ENCODE measurements around the gene LZIC. TPM values are rescaled to one million over a fixed set of nuclear protein-coding genes. Genes with fewer than 3 reads are reported as not detected.

The LZIC gene
- total RNA-seq, 1 experiment from 2014 or later = 37.9 TPM

DNA sequence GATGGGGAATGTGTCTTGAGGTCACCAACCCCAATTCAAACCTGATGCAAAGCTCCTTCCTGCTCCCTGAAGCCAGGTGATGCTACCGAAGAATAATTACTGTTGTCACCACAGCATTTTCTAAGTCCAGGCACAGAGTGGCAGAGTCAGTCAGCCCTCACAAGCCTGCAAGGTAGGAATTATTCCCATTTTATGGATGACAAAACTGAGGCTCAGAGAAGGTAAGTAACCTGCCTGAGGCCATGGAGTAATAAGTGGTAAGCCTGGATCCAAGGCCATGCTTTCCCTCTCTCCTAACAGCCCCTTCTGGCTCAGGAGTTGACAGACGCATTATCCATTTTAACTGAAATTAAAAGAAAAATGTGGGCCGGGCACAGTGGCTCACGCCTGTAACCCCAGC lies 56.1 kb downstream of the LZIC start:
- in situ Hi-C loops (cut with HindIII; ENCODE audit: low pct_unique_long_range_greater_than_20kb, low sequenced_read_pairs) = no loop called here

DNA sequence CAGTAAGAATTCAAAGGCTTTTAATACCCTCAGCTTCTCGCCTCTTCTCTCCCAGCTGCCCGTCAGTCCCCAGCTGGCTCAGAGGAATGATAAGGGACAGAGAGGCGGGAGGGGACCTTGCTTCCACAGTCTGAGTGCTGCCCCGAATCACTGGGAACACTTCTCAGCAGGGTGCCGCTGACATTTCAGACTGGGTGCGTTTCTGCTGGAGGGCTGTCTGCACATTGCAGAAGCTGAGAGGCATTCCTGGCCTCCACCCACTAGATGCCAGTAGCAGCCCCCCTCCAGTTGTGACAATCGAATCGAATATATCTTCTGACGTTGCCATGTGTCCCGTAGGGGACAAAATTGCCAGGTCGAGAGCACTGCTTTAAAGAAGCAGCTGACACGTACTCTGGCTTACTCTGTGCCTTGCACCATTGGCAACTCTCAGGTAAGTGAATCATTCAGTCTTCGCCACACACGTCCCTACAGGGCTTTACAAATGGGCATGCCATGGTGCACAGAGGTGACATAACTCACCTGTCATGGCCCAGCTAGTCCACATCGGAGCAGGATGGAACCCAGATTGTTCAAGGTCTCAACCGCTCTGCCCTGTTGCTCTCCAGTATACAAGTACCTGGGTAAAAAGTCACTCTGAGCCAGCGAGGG lies 57.0 kb downstream of the LZIC start:
- H3K27me3 ChIP-seq (ENCODE audit: control insufficient read depth, insufficient read depth, low read length) = no peaks in the 10 kb centered on the region
- POLR2A ChIA-PET = interaction anchor here (0.6 kb wide), 1 partner anchor 8 kb away, joined by 8 read pairs; no protein-coding TSS in a partner anchor
- in situ Hi-C loops (cut with HindIII; ENCODE audit: low pct_unique_long_range_greater_than_20kb, low sequenced_read_pairs) (no loop called here), intact Hi-C loops (cut with micrococcal nuclease; ENCODE audit: unreplicated experiment) (no loop called here)
- H3K27ac ChIP-seq (ENCODE audit: low read length) = no peak overlapping the region
- no peak overlapping the region for H3K4me3 ChIP-seq (ENCODE audit: low read depth in 2 of 2, low read length in 2 of 2)
- no TSS peak for BruUV-seq (replicated peaks)
- H3K4me1 ChIP-seq (ENCODE audit: control insufficient read depth, insufficient read depth, low read length) = peaks cover 21% of the 10 kb centered on the region
- no peaks in the 10 kb centered on the region for H3K9me3 ChIP-seq (ENCODE audit: control insufficient read depth, insufficient read depth, low read depth, low read length)
- no peaks in the 10 kb centered on the region for H3K36me3 ChIP-seq (ENCODE audit: control insufficient read depth, insufficient read depth, low read length)
- DNase-seq (ENCODE audit: low read depth, low spot score) (no peak), ATAC-seq (no peak)
- CTCF ChIA-PET = no interaction called here
- TF ChIP-seq SIN3A (IDR thresholded peaks at IDR 0.05; ENCODE audit: borderline replicate concordance, insufficient read depth, low read depth, low read length) (no peak), TCF7L2 (IDR thresholded peaks at IDR 0.05; ENCODE audit: low read depth, low read length) (no peak), POLR2AphosphoS5 (IDR thresholded peaks at IDR 0.05; ENCODE audit: low read depth, low read length) (no peak)
- TF ChIP-seq, protein P1, sequence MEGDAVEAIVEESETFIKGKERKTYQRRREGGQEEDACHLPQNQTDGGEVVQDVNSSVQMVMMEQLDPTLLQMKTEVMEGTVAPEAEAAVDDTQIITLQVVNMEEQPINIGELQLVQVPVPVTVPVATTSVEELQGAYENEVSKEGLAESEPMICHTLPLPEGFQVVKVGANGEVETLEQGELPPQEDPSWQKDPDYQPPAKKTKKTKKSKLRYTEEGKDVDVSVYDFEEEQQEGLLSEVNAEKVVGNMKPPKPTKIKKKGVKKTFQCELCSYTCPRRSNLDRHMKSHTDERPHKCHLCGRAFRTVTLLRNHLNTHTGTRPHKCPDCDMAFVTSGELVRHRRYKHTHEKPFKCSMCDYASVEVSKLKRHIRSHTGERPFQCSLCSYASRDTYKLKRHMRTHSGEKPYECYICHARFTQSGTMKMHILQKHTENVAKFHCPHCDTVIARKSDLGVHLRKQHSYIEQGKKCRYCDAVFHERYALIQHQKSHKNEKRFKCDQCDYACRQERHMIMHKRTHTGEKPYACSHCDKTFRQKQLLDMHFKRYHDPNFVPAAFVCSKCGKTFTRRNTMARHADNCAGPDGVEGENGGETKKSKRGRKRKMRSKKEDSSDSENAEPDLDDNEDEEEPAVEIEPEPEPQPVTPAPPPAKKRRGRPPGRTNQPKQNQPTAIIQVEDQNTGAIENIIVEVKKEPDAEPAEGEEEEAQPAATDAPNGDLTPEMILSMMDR (IDR thresholded peaks at IDR 0.05) = no peak
- TF ChIP-seq, protein P2, sequence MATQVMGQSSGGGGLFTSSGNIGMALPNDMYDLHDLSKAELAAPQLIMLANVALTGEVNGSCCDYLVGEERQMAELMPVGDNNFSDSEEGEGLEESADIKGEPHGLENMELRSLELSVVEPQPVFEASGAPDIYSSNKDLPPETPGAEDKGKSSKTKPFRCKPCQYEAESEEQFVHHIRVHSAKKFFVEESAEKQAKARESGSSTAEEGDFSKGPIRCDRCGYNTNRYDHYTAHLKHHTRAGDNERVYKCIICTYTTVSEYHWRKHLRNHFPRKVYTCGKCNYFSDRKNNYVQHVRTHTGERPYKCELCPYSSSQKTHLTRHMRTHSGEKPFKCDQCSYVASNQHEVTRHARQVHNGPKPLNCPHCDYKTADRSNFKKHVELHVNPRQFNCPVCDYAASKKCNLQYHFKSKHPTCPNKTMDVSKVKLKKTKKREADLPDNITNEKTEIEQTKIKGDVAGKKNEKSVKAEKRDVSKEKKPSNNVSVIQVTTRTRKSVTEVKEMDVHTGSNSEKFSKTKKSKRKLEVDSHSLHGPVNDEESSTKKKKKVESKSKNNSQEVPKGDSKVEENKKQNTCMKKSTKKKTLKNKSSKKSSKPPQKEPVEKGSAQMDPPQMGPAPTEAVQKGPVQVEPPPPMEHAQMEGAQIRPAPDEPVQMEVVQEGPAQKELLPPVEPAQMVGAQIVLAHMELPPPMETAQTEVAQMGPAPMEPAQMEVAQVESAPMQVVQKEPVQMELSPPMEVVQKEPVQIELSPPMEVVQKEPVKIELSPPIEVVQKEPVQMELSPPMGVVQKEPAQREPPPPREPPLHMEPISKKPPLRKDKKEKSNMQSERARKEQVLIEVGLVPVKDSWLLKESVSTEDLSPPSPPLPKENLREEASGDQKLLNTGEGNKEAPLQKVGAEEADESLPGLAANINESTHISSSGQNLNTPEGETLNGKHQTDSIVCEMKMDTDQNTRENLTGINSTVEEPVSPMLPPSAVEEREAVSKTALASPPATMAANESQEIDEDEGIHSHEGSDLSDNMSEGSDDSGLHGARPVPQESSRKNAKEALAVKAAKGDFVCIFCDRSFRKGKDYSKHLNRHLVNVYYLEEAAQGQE (IDR thresholded peaks at IDR 0.05; ENCODE audit: insufficient read depth in 1 of 2, low read depth in 2 of 2, low read length in 1 of 2) = no peak

More for the DNA sequence above, 56.1 kb downstream of the LZIC start:
- TF ChIP-seq POLR2AphosphoS5 (IDR thresholded peaks at IDR 0.05; ENCODE audit: low read depth, low read length) (no peak), SIN3A (IDR thresholded peaks at IDR 0.05; ENCODE audit: borderline replicate concordance, insufficient read depth, low read depth, low read length) (no peak), TCF7L2 (IDR thresholded peaks at IDR 0.05; ENCODE audit: low read depth, low read length) (no peak)
- TF ChIP-seq, protein P2 (IDR thresholded peaks at IDR 0.05; ENCODE audit: insufficient read depth in 1 of 2, low read depth in 2 of 2, low read length in 1 of 2) = no peak
- TF ChIP-seq, protein P1 (IDR thresholded peaks at IDR 0.05) = no peak
- no peak overlapping the region for H3K4me3 ChIP-seq (ENCODE audit: low read depth in 2 of 2, low read length in 2 of 2)
- no peak overlapping the region for H3K27ac ChIP-seq (ENCODE audit: low read length)
- CTCF ChIA-PET = no interaction called here
- H3K4me1 ChIP-seq (ENCODE audit: control insufficient read depth, insufficient read depth, low read length) = peaks cover 27% of the 10 kb centered on the region
- no TSS peak for BruUV-seq (replicated peaks)
- ATAC-seq = no peak
- intact Hi-C loops (cut with micrococcal nuclease; ENCODE audit: unreplicated experiment) = no loop called here
- H3K9me3 ChIP-seq (ENCODE audit: control insufficient read depth, insufficient read depth, low read depth, low read length) = no peaks in the 10 kb centered on the region
- no peaks in the 10 kb centered on the region for H3K36me3 ChIP-seq (ENCODE audit: control insufficient read depth, insufficient read depth, low read length)
- POLR2A ChIA-PET = no interaction called here
- no peak for DNase-seq (ENCODE audit: low read depth, low spot score)
- no peaks in the 10 kb centered on the region for H3K27me3 ChIP-seq (ENCODE audit: control insufficient read depth, insufficient read depth, low read length)

All from Panc1 (cell line).